GM19025 (cell line): ENCODE results near the gene PRRX1.

Experiments
- ATAC-seq: cut with Tn5 transposase; IDR thresholded peaks from one replicate; pipeline ENCODE4 v1.9.1; 2021; ENCODE audit warnings: mild to moderate bottlenecking, low read depth, moderate library complexity; ENCODE audit not compliant: unreplicated experiment

Gene PRRX1

DNA sequence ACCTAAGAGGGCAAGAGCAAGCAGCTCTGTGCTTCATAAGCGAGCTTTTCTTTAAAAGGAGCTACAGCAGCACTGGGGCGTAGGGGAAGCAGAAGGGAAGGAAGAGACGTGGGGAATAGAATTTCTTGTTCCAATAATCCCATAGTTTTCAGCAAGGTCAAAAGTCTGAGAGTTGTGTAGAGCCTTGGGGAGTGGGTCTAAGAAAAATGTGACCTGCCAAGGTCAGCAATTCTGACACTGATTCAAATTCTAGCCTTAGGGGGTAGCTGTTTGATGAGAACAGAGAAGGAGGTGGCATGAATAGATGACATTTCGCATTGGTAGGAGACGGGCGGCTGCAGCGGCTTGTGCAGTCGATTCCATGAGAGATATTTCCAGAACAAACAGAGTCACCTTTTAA lies 22.4 kb downstream of the PRRX1 start:
- ATAC-seq = no peak

DNA sequence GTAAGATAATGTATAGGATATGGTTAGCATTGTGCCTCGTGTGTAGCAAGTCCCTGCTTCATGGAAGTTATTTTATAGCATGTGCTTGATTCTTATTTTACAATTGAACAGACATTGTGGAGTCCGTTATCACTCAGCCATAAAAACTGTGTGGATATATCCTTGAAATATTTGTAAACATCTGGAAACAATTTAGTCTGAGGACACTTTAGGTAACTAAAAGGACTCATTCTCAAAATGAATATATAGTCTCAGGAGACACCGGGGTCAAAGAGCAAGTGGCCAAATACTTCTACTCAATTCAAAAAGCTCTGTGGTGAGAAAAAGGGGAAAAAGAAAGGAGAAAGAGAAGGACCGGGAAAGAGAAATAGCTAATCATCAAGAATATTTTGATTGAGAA lies 23.7 kb downstream of the PRRX1 start:
- no peak for ATAC-seq

DNA sequence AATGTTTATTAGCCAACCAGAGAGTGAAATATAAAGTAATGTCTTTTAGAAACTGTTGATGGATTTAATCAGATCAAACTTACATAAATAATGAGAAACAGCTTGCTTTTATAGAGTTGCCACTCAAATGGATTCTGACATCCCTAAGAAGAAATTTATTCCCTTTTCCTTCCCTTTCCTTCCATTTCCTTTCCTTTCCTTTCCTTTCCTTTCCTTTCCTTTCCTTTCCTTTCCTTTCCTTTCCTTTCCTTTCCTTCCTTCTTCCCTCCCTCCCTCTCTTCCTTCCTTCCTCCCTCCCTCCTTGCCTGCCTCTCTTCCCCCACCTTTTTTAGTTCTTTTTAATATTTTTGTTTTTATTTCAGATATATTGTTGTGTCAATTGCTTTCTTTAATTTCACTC lies 27.3 kb downstream of the PRRX1 start:
- ATAC-seq = no peak

DNA sequence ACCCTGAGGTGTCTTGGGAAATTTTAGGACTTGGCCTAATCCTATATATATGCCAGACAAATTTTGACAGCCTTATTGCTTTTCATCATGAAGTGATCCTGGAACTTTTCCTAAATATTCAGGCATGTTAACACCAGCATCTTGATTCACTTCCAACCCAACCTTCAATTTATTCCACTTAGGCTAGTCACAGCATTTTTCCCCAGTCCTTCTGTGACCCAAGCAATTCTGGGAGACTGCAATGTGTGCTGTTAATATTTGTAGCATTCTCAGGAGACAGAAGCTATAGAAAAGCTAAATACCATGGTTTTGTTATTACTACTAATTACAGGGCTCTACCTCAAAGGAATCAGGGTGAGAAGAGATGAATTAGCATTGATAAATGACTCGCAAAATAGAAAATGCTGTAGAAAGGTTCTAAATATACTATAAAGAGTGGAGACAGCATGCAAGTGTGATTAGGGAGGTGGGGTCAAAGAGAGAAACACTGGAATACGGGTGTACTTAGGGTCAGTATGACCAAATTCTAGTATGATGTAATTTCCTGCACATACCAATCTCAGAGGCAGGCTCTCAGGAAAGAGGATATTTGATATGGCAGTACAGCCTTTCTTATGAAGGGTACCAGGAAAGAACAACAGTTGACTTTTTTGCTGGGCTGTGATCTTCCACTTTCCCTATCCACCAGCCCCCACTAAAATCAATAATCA lies 29.1 kb downstream of the PRRX1 start:
- ATAC-seq = no peak

DNA sequence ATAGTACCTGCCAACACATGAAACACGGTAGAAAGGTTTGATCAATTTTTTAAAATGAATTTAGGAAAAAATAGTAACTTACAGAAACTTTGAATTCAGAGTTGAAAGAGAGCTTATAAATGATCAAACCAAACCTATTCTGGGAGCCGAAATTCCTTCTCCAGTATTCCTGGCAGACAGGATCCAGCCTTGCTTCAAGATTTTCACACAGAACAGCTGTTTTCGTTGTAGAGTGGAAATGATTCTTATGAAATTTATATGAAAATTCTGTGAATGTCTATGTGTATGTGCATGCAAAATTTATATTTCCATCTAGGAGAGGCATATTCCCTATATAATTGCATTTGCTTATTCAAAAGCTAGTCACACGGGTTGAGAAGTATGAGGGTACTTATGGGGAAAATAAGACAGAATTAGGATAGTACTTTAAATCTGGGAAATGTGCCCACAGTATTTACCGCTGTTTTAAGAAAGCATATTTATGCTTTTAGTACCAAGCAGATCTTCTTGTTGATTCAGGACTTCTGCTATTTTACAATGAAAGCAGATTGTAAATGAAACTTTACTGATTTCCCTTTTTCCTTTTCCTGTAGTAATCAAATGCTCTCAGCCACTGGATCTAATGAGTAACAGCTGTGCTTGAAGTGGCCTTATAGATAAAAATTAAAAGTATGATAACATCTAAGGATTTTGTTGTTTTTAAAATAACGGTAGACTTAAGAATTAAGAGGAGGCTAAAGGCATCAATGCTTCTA lies 30.4 kb downstream of the PRRX1 start:
- ATAC-seq = no peak

DNA sequence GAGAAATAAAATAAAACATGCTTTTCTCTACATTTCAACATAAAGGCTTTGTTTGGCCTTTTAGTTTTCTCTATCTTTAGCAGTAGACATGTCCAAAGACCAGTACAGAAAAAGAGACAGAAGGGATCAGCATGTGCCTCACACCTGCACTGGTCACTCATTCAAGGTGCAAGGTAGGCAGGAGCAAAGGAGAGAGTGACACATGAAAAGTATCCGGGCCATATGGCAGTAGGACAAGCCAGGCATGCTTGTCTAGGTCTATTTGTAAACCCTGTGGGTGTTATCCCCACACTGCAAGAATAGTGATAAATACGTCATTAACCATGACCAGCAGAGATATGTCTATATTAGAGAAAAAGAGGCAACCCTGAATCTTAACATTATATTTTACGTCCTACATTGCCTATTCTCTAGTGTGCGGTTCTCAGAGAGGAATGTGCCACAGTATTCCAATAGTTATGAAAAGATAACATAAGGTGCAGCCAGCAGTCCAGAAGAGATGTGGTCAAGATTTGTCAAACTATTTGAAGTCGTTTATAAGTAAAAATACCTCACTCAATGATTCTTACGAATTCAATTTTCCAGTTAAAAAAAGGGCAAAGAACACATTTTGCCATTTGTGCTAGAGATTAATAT lies 32.1 kb downstream of the PRRX1 start:
- ATAC-seq = no peak

DNA sequence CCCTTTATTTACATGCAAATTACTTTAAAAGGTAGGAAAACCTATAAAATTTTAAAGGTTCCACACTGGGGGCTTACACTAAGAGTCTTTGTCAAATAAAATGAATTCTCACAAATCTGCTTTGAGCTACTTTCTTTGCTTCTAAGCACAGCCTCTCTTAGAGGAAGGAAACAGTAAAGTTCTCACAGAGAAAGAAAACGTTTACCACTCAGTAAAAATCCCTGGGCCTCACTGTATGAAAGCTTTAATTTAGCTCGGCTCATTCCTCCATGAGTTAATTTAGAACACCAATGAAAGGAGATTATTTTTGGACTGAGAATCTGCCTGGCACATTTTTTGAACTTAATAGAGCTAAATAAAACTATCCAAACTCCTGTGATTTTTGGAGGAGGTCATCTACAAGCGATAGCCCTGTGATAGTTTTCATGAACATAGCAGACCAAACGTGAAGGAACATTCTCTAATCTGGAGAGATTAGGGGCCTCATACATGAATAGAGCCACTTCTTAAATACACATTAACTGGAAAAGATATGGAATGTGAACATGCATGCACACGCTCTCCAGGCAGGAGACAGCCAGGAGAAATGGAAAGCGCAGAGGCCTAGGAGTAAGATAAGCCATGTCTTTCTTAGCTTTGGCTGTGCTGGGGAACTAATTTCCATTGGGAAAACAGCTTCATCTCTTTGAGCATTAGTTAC lies 32.8 kb downstream of the PRRX1 start:
- no peak for ATAC-seq

DNA sequence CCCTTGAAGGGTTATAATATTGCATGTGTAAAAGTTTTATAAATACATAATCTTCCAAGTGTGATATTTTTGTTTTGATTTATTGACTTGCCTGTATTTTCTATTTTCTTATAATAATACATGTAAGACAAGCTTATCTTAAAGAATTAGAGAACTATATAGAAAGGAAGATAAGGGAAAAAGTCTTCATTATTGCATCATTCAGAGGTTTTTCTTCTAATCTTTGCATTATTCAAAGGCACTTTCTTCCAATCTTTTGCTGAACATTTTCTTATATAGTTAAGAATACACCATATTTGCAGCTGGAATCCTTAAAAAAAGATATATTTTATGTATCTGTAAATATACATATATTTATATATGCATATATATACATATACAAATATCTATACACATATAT lies 33.4 kb downstream of the PRRX1 start:
- ATAC-seq = no peak

DNA sequence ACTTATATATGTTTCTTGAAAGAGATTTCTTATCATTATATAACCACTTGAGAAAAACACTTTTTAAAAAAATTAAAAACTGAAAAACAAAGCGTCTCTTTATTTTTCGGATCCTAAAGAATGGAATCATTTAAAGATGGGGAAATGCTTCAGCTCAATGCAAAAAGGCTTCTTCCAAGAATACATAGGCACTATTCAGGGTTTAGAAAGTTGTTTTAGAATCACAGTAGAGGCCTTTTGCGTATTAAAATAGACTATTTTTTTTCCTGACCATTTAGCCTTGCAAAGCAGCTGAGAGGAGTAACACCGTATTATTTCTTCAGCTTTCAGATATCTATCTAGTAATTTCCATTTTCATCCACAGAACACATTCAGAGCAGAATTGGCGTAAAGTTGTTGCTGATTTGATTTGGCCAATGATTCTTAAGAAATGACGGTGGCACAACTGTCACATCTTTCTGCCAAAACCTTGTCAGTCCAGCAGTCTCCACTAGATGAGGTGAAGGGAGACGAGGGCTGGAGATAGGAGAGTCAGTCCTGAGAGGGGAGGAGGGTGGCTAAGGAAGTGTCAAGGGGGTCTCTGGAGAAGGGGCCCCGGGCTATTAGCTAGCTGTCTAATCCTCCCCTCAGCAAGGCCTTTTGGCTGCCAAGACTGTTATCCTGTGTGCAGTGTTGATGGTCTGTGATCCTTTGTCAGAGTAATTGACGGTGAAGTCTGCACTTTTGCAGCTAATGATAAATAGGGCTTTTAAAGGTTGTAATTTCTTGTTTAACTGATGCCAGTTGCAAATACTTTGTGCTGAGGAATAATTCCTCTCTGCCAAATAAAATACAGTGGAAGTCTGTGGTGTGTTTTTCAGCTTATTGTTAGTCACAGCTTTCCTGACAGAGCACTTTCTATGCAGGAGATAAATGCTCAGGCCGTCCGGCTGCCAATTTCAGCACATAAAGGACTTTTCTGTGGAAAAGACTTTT lies 34.7 kb downstream of the PRRX1 start:
- ATAC-seq = no peak

DNA sequence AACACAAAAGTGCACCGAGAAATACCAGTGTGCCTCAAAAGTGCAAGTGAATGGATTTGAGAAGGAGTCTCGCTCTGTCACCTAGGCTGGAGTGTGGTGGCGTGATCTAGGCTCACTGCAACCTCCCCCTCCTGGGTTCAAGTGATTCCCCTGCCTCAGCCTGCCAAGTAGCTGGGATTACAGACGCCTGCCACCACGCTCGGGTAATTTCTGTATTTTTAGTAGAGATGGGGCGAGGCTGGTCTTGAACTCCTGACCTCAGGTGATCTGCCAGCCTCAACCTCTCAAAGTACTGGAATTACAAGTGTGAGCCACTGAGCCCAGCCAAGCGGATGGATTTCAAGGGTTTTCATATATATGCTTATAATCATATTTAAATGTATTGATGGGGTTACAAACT lies 35.8 kb downstream of the PRRX1 start:
- ATAC-seq = no peak

DNA sequence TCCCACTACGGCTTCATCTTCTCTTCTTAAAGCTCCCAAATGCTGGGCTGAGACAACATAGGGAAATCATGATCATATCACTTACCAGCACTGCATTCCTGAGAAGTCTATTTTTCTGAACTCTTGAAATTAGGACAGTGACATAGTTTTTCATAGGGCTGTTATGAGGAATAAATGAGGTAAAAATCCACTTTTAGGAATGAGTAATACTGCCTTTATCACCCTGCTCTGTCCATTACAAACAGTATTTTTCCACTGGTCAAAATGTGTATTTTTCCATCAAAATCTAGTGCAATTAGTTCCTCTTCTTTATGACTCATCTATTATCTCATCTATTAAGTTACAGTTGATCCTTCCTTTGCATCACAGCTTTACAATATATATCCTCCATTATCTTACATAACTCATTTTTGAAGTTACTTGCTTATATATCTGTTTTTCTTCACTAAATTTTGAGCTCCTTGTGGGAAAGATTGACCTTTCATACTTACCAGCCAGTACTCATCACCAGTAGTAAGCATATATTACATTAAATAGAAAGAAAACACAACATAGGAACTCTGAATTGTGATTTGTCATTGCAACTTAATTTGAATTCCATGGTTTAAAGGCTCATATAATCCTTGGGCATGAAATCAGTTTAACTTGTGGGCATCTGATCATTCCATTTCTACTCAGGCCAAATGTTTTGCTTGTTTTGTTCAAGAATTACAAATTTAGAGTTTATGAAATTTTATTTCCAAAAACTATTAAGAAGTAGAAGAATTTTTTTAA lies 37.1 kb downstream of the PRRX1 start:
- no peak for ATAC-seq

DNA sequence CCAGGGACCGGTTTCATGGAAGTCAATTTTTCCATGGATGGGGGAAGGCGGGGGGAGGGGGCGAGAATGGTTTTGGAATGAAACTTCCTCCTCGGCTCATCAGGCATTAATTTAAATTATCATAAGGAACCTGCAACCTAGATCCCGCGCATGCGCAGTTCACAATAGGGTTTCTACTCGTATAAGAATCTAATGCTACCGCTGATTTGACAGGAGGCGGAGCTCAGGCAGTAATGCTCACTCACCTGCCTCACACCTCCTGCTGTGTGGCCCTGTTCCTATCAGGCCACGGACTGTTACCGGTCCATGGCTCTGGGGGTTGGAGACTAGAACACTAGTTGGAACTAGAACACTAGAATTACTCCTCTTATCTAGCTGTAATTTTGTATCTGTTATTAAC lies 38.0 kb downstream of the PRRX1 start:
- ATAC-seq = no peak

DNA sequence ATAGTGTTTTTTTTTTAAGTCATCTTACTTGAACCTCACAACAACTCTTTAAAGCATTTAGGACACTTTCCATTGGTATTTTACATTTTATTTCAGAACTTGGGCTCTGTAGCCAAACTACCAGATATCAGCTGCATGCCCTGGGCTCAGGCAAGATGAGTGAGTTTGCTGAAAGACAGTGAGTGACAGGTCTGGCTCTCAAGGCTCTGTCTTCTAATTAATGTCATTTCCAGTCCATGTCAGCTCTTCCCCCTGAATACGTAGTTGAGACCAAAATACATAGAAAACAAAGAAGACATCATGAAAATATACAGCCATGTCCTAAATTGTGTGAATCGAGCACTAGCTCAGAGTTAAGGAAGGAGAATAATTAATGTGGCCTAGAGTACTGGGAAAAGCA lies 39.7 kb downstream of the PRRX1 start:
- no peak for ATAC-seq

DNA sequence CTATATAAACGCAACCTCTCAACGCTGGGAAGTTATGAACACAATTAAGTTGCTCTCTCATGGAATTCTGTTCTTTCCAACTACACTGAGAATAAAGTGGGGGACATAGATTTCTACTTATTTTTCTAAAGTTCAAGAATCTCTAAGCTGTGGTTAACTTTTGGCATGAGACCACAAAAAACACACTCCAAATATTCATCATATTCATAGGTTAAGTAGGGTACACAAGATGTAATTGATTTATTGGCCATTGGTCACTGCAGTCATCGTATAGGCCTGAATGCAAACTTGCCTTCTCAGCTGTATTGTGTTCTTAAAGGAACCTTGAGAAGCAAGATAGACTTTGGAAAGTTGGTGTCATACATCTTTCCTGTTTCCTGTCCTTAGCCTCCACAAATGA lies 40.3 kb downstream of the PRRX1 start:
- no peak for ATAC-seq

DNA sequence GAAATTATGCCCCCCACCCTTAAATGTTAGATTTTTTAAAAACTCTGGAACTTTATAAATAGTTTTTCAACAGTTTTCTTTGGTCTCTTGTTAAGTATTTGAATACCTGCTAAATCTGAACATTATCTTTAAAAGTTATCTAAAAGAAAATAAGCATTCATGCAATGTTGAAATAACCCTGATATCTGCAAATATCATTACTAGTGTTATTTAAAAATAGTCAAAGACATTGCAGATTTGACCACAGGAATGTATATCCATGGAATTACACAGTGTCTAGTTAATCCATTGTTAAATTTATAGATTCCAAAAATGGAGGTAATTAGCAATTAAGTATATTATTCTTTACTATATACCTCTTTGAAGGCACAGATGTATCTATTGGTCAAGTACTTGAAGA lies 42.0 kb downstream of the PRRX1 start:
- no peak for ATAC-seq

DNA sequence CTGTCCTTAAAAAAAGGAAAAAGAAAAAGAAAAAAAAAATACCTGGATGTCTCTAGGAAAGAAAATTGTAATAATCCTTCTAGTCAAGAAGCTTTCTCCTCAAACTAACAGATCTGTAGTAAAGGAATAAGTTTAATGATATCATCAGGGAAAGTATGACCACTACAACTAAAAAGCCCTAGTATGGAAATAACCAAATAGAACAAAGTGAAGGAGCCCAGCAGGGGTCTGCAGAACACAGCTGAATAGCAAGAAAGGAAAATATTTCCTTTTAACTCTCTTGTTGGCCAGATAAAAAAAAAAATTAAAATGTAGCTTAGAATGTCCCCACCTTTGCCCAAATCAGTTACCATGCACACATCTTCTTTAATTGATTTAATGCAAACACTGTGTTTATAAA lies 43.2 kb downstream of the PRRX1 start:
- ATAC-seq = no peak

DNA sequence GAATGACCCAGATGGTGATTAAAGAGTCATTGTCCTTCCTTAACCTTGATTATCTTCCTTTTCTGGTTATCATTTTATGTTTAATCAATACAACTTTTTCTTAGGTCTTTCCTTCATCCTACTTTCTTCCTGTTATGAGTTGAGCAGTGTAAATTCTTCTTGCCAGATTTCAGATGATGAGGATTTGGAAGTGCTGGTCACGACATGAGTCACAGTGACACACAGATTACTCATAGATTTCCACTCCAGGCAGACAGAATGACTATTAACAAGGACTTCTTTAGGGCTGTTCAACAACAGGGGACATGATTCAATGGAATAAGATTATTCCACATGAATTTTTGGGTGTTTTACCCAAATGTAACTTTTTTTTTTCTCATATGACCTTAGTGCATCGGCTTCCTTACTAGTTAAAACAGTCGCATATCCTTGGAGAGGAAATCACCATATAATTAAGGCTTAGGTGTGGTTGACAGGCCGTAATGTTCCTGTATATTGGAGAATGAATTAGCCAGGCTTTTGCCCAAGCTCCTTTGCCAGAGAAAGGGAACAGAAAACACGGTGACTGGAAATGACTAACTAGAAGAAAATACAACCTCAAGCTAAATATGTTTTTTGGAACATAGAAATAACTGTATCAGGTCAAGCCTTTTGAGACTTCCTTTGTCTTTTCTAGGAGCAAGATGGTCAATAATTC lies 44.2 kb downstream of the PRRX1 start:
- ATAC-seq = no peak

DNA sequence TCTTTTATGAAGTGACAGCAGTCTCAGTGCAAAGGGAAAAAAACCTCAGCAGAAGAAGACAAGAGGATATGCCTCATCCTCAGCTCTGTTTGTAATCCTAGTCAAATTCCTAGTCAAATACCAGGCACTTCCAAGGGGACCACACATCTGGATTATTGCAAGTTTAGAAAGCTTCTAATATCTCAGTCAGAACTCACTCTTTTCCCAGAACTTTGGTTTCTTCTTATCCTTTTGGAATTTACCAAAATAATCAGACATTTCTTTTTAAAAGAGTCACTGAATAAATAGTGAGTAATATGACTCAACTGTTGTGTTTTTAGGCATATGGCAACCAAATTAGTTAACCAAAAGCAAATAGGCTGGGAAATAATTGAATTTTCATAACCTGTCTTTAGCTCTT lies 47.8 kb downstream of the PRRX1 start:
- no peak for ATAC-seq

DNA sequence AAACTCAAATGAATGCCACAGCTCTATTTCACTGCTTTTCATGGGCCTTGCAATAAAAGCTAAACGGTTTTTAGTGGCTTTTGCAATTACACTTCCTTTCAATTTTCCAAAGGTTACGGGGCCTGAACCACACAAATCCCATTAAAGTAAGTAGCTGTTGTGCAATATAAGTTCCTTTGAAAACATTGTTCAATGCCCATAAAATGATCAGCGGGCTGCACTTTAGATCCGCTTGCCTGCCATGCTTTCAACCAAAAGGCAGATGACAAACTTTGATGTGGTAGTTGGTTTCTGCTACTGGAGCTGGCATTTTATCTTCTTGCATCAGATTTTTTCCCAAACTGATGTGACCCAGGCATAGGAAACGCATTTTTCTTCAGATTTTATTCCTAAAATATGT lies 50.2 kb downstream of the PRRX1 start:
- ATAC-seq = no peak
